Small intestine (tissue), 7 donors: ENCODE measurements around the gene GAK. TPM values are rescaled to one million over a fixed set of nuclear protein-coding genes. Genes with fewer than 3 reads are reported as not detected.

Experiments
- DNase-seq, 2 donors: peaks; one replicate each; pipeline versions ENCODE4 v3.0.0 to v3.0.0-alpha.2; 2013
- FAIRE-seq: peaks from 2 replicates; lab custom pipeline; 2012; peaks lifted over from hg19 to GRCh38; lab: Jason Lieb, UNC
- H3K27ac ChIP-seq, 3 donors: one replicate each; pipeline ENCODE4 v1.5.1; 2013; ENCODE audit warnings: low read length in 2 of 3, mild to moderate bottlenecking in 2 of 3, control low read depth in 1 of 3, inconsistent platforms in 1 of 3, low read depth in 1 of 3, moderate library complexity in 1 of 3
- H3K27me3 ChIP-seq, 3 donors: one replicate each; pipeline ENCODE4 v1.6.1; 2013; ENCODE audit warnings: low read length in 3 of 3, inconsistent platforms in 1 of 3; ENCODE audit not compliant: control insufficient read depth in 3 of 3, insufficient read depth in 3 of 3
- H3K36me3 ChIP-seq, 3 donors: one replicate each; pipeline ENCODE4 v1.6.1; 2013; ENCODE audit warnings: low read length in 3 of 3, inconsistent platforms in 1 of 3, low read depth in 1 of 3, mild to moderate bottlenecking in 1 of 3, moderate library complexity in 1 of 3; ENCODE audit not compliant: control insufficient read depth in 3 of 3, insufficient read depth in 2 of 3
- H3K4me1 ChIP-seq, 3 donors: one replicate each; pipeline ENCODE4 v1.6.1; 2013; ENCODE audit warnings: low read length in 2 of 3, inconsistent platforms in 1 of 3, low read depth in 1 of 3, mild to moderate bottlenecking in 1 of 3, moderate library complexity in 1 of 3; ENCODE audit not compliant: control insufficient read depth in 3 of 3, insufficient read depth in 2 of 3
- H3K4me3 ChIP-seq, 3 donors: one replicate each; pipeline ENCODE4 v1.5.1; 2013; ENCODE audit warnings: low read length in 3 of 3, control low read depth in 1 of 3, inconsistent platforms in 1 of 3, low read depth in 1 of 3, mild to moderate bottlenecking in 1 of 3, moderate library complexity in 1 of 3
- H3K9me3 ChIP-seq, 2 donors: one replicate each; pipeline ENCODE4 v1.6.1; 2013; ENCODE audit warnings: low read depth in 1 of 2, low read length in 1 of 2; ENCODE audit not compliant: control insufficient read depth in 2 of 2, insufficient read depth in 1 of 2
- WGBS, 3 donors: extraction: QIAGEN DNeasy Blood & Tissue Kit; methylation state at CpG; one replicate each; pipeline ENCODE4 v1.1.7; 2013; 5-methylcytosine and 5-hydroxymethylcytosine counted together
- polyA plus RNA-seq, 4 donors: library from polyadenylated mRNA; stranded (reverse) in 3 of 4; unstranded in 1 of 4; fragments of 200-250 nt in 3 of 4; fragments of 120-200 nt in 1 of 4; gene quantifications; one replicate each; pipeline versions ENCODE4 v1.2.1 to v1.2.3, GENCODE V29; 2013
- donor health status: healthy with polysubstance abuse.
- donor health status: control.
- donor health status: control.
- donor health status: Bipolar disorder and iron deficiency.
- donor health status: healthy.

GAK gene
- polyA plus RNA-seq, 4 donors, result 98.4 to 463 (median 230) TPM

DNA sequence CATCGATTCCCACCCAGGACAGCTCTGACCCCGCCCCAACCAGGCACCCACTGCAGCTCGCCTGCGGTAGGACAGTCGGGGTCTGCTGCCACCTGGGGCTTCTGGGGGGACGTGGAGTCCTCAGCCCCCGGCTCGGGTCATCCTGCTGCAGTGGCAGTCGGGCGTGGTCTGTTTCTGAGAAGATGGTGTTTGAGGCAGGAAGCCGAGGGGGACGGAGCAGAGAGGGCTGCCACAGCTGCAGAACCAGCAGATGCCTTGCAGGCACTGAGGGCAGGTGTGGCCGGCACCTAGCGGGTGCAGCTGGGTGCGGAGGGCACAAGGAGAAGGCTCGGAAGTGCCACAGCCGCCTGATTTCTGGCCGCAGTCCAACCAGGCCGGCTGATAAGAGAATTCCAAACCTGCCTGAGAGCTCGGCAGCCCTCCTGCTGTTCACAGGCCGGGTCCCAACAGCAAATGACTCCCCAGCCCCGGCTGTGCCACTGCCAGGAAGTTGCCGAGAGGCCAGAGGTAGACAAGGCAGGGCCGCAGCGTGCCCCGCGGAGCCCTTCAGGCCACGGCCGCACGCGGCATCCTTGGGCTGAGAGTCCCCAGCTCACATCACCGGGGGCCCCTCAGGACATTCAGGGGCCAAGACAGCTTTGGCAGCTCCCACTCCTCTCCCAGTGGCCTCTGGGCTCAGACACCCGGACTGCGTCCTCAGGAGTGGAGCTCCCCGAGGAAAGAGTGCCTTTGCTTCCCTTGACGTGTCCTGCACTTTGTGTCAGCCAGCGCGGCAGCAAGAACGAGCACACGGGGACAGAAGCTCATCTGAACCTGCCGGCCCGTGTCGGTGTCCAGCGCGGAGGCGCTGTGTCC lies 96.7 kb downstream of the GAK start:
- FAIRE-seq (no peak), DNase-seq (peak in 1 of 2 donors; percentile 68)
- Histone ChIP-seq H3K36me3 (no peaks in the 10 kb centered on the region), H3K27me3 (peaks cover 0 to 2% (median under 1%) of the 10 kb centered on the region in 3 donors), H3K4me1 (peaks cover 0 to 2% (median 0%) of the 10 kb centered on the region in 3 donors), H3K4me3 (no peak overlapping the region), H3K27ac (no peak overlapping the region), H3K9me3 (peaks cover 3 to 32% of the 10 kb centered on the region in 2 donors)
- WGBS, 3 donors, result 35 to 78% (median 52%) methylated on average over 45 to 46 of the region's 46 CpGs

DNA sequence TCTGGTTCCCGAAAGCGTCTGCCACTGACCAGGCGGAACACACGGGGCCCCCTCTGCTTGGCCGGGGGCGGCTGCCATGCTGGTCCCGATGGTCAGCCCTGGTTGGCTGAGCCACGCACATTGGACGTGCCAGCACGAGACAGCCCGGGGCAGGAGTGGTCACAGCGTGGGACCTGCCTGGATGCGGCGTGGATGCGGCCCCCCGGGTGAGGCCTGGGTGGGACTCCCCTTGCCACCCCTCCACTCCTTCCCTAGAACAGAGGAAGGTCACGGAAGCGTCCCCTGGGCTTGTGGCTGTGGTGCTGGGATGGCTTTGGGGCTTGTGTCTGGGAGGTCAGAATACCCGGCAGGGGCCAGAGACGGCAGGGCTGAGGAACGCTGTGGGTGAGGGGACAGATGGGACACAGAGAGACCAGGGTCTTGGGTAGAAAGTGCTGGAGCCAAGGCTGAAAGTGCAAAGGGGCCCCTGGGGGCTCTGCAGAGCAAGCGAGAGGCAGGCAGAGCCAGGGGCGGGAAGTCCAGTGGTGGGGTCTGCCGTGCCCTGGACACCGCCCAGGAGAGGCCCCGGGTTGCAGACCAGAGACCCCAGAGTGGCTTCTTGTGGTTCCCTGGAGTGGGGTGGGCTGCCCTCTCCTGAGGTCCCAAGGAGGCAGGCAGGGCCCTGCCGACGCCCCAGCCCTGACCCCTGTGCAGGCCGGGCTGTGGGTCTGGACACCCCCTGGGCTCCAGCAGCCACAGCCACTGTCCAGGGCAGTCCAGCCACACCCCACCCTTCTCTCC lies 97.6 kb downstream of the GAK start:
- Histone ChIP-seq H3K27ac (no peak overlapping the region), H3K4me1 (peaks cover 0 to 2% (median 0%) of the 10 kb centered on the region in 3 donors), H3K36me3 (no peaks in the 10 kb centered on the region), H3K27me3 (peaks cover 0 to 7% (median 4%) of the 10 kb centered on the region in 3 donors), H3K4me3 (no peak overlapping the region), H3K9me3 (peaks cover 3 to 32% of the 10 kb centered on the region in 2 donors)
- WGBS, 3 donors, result 64 to 84% (median 80%) methylated on average over 24 to 29 of the region's 29 CpGs
- DNase-seq, result no peak
- no peak for FAIRE-seq

GRCh38 chr4:833731-834367 lies 98.3 kb downstream of the GAK start:
- Histone ChIP-seq H3K27me3 (peaks cover 3 to 13% (median 4%) of the 10 kb centered on the region in 3 donors), H3K27ac (no peak overlapping the region), H3K4me1 (peaks cover 0 to 2% (median 0%) of the 10 kb centered on the region in 3 donors), H3K36me3 (no peaks in the 10 kb centered on the region), H3K9me3 (peaks cover 3 to 32% of the 10 kb centered on the region in 2 donors), H3K4me3 (no peak overlapping the region)
- DNase-seq (no peak), FAIRE-seq (no peak)
- 59 to 68% (median 61%) methylated on average over 18 of the region's 18 CpGs for WGBS, 3 donors

DNA sequence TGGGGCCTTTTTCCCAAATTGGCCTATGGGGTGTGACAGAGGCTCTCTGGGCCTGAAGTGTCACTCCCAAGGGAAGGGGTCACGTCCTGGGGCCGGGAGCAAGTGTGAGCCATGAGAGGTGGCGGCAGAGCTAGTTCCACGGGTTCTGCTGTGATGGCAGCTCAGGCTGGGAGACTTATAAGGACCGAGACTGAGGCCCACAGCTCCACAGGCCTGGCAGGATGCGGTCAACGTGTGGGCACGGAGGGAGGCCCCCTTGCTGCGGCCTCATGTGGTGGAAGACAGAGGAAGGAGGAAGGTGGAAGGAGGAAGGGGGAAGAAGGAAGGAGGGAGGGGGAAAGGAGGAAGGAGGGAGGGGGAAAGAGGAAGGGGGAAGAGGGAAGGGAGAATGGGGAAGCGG lies 99.0 kb downstream of the GAK start:
- H3K4me3 ChIP-seq, result no peak overlapping the region
- H3K27me3 ChIP-seq, result peaks cover 3 to 20% (median 8%) of the 10 kb centered on the region in 3 donors
- DNase-seq (no peak), FAIRE-seq (no peak)
- no peak overlapping the region for H3K27ac ChIP-seq
- peaks cover 3 to 29% of the 10 kb centered on the region in 2 donors for H3K9me3 ChIP-seq
- peaks cover 0 to 2% (median 0%) of the 10 kb centered on the region in 3 donors for H3K4me1 ChIP-seq
- H3K36me3 ChIP-seq, result no peaks in the 10 kb centered on the region
- 59 to 69% (median 64%) methylated on average over 10 of the region's 10 CpGs for WGBS, 3 donors

- no peak overlapping the region for H3K4me3 ChIP-seq
- WGBS, 3 donors, result 79 to 91% (median 85%) methylated on average over 9 of the region's 9 CpGs
- H3K9me3 ChIP-seq, result peaks cover 3 to 23% of the 10 kb centered on the region in 2 donors
- FAIRE-seq (no peak), DNase-seq (no peak)
- H3K27me3 ChIP-seq, result peaks cover 3 to 26% (median 11%) of the 10 kb centered on the region in 3 donors
- no peak overlapping the region for H3K27ac ChIP-seq
- peaks cover 0 to 2% (median 0%) of the 10 kb centered on the region in 3 donors for H3K4me1 ChIP-seq
- H3K36me3 ChIP-seq, result no peaks in the 10 kb centered on the region
Observed at GRCh38 chr4:832536-832935, 99.6 kb downstream of the GAK start.

- peaks cover 3 to 30% (median 15%) of the 10 kb centered on the region in 3 donors for H3K27me3 ChIP-seq
- FAIRE-seq (no peak), DNase-seq (no peak)
Observed at GRCh38 chr4:832108-832507, 100.0 kb downstream of the GAK start.

DNA sequence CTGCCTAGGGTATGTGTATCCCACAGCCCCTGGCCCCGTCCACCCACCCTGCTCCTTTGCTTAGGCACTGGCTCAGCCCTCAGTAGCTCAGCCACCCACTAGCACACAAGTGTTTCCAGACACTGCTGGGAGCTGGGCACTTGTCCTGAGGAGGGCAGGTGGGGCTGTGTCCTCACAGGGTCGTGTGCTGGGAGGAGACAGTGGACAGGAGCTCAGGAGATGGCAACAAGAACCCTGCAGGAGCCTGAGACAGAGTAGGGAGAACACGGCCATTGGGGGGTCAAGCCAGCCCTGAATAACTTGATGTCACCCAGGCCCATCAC lies 100.7 kb downstream of the GAK start:
- Histone ChIP-seq H3K4me1 (peaks cover 0 to 2% (median 0%) of the 10 kb centered on the region in 3 donors), H3K9me3 (peaks cover 3 to 12% of the 10 kb centered on the region in 2 donors), H3K4me3 (no peak overlapping the region), H3K27ac (no peak overlapping the region), H3K27me3 (peaks cover 3 to 36% (median 16%) of the 10 kb centered on the region in 3 donors), H3K36me3 (no peaks in the 10 kb centered on the region)
- FAIRE-seq (no peak), DNase-seq (no peak)
- WGBS, 3 donors, result 56 to 84% (median 74%) methylated on average over 3 of the region's 3 CpGs

More at GRCh38 chr4:832108-832507, 100.0 kb downstream of the GAK start:
- Histone ChIP-seq H3K4me1 (peaks cover 0 to 2% (median 0%) of the 10 kb centered on the region in 3 donors), H3K36me3 (no peaks in the 10 kb centered on the region), H3K4me3 (no peak overlapping the region), H3K9me3 (peaks cover 3 to 18% of the 10 kb centered on the region in 2 donors), H3K27ac (no peak overlapping the region)
- WGBS, 3 donors, result 91 to 95% (median 94%) methylated on average over 6 to 7 of the region's 7 CpGs
